Peyer's patch (tissue), 4 donors: ENCODE results near the gene HDGFL1. TPM values are rescaled to one million over a fixed set of nuclear protein-coding genes. Genes with fewer than 3 reads are reported as not detected.

Source experiments
- DNase-seq, 3 donors: peaks; one replicate each; pipeline ENCODE4 v3.0.0-alpha.2; 2017 to 2019
- H3K27ac ChIP-seq, 4 donors: fragments of 200-600 bp; sonication (generic); one replicate each; pipeline ENCODE4 v1.5.1; 2016 to 2019
- H3K27me3 ChIP-seq, 2 donors: fragments of 200-600 bp; sonication (generic); one replicate each; pipeline ENCODE4 v1.5.1; 2019
- H3K36me3 ChIP-seq, 3 donors: fragments of 200-600 bp; sonication (generic); one replicate each; pipeline ENCODE4 v1.5.1; 2016 to 2019
- H3K4me1 ChIP-seq, 4 donors: fragments of 200-600 bp; sonication (generic); one replicate each; pipeline ENCODE4 v1.5.1; 2016 to 2019
- H3K4me3 ChIP-seq, 4 donors: fragments of 200-600 bp; sonication (generic); 1 replicate in 3 of 4; 2 replicates in 1 of 4; pipeline ENCODE4 v1.5.1; 2016 to 2019; ENCODE audit warnings: mild to moderate bottlenecking in 1 of 4
- H3K9me3 ChIP-seq, 4 donors: fragments of 200-600 bp; sonication (generic); one replicate each; pipeline ENCODE4 v1.5.1; 2016 to 2019; ENCODE audit warnings: mild to moderate bottlenecking in 1 of 4
- POLR2A ChIP-seq, 2 donors: fragments of 450-650 bp; IDR thresholded peaks; one replicate each; pipeline ENCODE4 v1.5.1; 2017; ENCODE audit warnings: antibody characterized with exemption in 2 of 2, mild to moderate bottlenecking in 2 of 2, moderate library complexity in 2 of 2
- total RNA-seq, 4 donors: library from RNA; depleted of rRNA; stranded (reverse); fragments of >200 nt; gene quantifications; one replicate each; pipeline ENCODE4 v1.1.0, GENCODE V29; 2016
- TF ChIP-seq, protein P1 (sequence below), 6 experiments: fragments of 450-650 bp in 4 of 6; fragments of 200-600 bp in 2 of 6; sonication (generic) in 1 of 6; IDR thresholded peaks; one replicate each; pipeline ENCODE4 v1.5.1; 2017 to 2019; ENCODE audit warnings: antibody characterized with exemption in 6 of 6, mild to moderate bottlenecking in 3 of 6, moderate library complexity in 1 of 6

HDGFL1 gene
- total RNA-seq, 4 donors from 2014 or later, result not detected

DNA sequence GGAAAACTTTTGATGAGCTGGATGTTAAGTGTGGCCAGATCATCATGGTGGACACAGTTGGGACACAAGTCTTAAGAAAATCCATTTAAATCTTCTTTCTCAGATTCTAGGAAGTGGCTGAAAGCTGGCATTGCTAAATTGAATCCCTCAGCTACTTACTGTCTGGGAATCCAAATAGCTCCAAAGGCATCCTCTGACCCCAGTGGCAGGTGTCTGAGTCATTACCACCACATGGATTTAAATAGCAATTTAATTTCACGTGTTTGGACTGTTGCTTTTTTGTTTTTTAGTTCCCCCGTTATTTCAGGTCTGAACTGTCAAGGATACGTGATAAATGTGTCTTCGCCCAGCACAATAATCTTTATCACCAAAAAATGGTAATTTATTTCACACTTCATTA is 33.2 kb upstream of the HDGFL1 start:
- no peak for TF ChIP-seq POLR2A (IDR thresholded peaks at IDR 0.05)
- TF ChIP-seq, protein P1, sequence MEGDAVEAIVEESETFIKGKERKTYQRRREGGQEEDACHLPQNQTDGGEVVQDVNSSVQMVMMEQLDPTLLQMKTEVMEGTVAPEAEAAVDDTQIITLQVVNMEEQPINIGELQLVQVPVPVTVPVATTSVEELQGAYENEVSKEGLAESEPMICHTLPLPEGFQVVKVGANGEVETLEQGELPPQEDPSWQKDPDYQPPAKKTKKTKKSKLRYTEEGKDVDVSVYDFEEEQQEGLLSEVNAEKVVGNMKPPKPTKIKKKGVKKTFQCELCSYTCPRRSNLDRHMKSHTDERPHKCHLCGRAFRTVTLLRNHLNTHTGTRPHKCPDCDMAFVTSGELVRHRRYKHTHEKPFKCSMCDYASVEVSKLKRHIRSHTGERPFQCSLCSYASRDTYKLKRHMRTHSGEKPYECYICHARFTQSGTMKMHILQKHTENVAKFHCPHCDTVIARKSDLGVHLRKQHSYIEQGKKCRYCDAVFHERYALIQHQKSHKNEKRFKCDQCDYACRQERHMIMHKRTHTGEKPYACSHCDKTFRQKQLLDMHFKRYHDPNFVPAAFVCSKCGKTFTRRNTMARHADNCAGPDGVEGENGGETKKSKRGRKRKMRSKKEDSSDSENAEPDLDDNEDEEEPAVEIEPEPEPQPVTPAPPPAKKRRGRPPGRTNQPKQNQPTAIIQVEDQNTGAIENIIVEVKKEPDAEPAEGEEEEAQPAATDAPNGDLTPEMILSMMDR (IDR thresholded peaks at IDR 0.05), result no peak
- no peak for DNase-seq
- H3K9me3 ChIP-seq, result no peaks in the 10 kb centered on the region
- H3K27ac ChIP-seq, result no peak overlapping the region
- no peaks in the 10 kb centered on the region for H3K4me1 ChIP-seq
- no peaks in the 10 kb centered on the region for H3K27me3 ChIP-seq
- H3K4me3 ChIP-seq, result no peak overlapping the region
- H3K36me3 ChIP-seq, result no peaks in the 10 kb centered on the region

DNA sequence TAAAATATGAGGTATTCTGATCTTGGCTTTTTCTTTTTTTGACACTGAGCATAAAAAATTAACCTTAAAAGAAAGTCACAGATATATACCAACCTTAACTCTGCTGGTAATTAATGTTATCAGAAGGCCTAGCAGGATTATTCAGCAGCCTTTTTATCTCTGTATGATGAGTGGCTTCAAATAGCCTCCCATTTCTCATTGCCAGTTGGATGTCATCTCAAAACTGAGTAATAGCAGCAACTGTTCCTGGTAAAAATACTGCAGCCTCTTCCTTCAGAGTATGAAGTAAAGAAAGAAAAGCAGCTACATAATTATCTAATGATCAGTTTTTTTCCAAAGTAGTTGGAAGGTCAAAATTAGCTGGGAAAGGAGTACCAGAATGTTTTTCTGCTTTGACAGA is 24.9 kb upstream of the HDGFL1 start:
- DNase-seq, result no peak

DNA sequence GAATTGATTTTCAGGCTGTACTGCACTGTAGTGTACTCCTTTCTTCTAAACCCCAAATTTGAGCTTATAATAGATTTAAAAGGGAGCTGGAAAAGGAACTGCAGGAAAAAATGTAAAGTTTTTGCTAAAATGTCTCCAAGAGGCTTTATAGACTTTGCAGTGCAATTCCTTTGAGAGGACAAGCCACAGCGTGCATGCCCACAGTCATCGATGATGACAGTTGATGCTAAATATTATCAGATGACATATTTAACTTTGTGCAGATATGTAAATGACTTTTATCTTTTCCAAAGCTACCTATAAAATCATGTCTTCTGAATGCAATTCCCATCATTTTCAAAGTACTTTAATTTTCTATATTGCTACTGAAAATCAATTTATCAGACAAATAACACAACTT is 24.3 kb upstream of the HDGFL1 start:
- H3K4me3 ChIP-seq, result no peak overlapping the region
- H3K27me3 ChIP-seq, result no peaks in the 10 kb centered on the region
- H3K27ac ChIP-seq, result no peak overlapping the region
- no peaks in the 10 kb centered on the region for H3K36me3 ChIP-seq
- H3K4me1 ChIP-seq, result no peaks in the 10 kb centered on the region
- TF ChIP-seq POLR2A (IDR thresholded peaks at IDR 0.05), result no peak
- TF ChIP-seq, protein P1 (IDR thresholded peaks at IDR 0.05), result no peak
- DNase-seq, result no peak
- no peaks in the 10 kb centered on the region for H3K9me3 ChIP-seq

More for the DNA sequence above, 24.9 kb upstream of the HDGFL1 start:
- no peaks in the 10 kb centered on the region for H3K9me3 ChIP-seq
- no peaks in the 10 kb centered on the region for H3K36me3 ChIP-seq
- H3K4me3 ChIP-seq, result no peak overlapping the region
- H3K27me3 ChIP-seq, result no peaks in the 10 kb centered on the region
- no peak overlapping the region for H3K27ac ChIP-seq
- no peaks in the 10 kb centered on the region for H3K4me1 ChIP-seq
- TF ChIP-seq POLR2A (IDR thresholded peaks at IDR 0.05), result no peak
- TF ChIP-seq, protein P1 (IDR thresholded peaks at IDR 0.05), result no peak

DNA sequence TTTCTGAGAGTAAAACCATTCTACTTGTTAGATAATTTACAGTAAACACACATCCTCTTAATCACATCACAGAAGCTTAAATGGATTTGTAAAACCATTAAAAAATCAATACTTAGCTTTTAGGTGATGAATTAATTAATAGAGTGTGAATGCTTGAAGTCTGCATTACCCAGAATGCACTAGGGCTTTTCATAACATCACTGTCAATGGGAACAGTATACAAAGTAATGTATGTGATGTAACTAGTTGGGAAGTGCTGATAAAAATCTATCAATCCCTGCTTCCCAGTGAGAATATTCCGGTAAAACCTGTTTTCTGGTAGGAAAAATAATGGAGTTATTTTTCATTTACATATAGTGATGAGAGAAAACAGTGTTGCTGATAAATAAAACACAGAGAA is 23.1 kb upstream of the HDGFL1 start:
- no peaks in the 10 kb centered on the region for H3K36me3 ChIP-seq
- TF ChIP-seq, protein P1 (IDR thresholded peaks at IDR 0.05), result no peak
- TF ChIP-seq POLR2A (IDR thresholded peaks at IDR 0.05), result no peak

DNA sequence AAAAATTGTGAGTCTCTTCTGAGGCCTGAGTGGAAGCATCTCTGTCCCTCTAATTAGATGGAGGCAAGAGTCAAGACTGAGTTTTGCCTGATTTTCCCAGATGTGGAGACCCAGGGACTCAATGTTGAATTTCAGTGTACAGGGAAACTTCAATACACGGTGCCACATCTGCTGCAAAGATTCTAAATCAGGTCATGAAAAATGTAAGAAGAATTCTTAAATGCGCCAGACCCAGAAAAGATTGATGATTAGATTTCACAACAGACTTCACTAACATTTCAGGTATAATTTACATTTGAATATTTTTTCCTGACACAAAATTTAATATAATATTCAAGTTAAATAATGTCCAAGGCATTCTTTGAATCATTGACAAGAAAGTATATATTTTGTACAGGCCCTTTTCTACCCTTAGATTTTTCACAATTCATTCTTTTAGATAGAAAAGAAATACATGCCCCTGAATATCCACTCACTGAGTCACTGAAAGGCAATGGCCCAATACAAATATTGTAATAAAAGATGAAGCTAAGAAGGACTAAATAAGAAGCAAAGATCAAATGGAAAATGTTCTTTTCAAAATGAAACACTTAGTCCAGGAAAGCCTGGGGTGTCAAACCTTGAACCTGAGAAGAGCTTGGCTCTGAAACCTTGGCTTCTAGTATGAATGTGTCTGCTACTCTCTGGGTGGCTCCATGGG is 18.2 kb upstream of the HDGFL1 start:
- no peak overlapping the region for H3K27ac ChIP-seq
- TF ChIP-seq POLR2A (IDR thresholded peaks at IDR 0.05), result no peak
- TF ChIP-seq, protein P1 (IDR thresholded peaks at IDR 0.05), result no peak
- no peak for DNase-seq
- no peaks in the 10 kb centered on the region for H3K9me3 ChIP-seq
- no peaks in the 10 kb centered on the region for H3K36me3 ChIP-seq
- H3K27me3 ChIP-seq, result no peaks in the 10 kb centered on the region
- no peak overlapping the region for H3K4me3 ChIP-seq
- no peaks in the 10 kb centered on the region for H3K4me1 ChIP-seq

More for the DNA sequence above, 23.1 kb upstream of the HDGFL1 start:
- no peak for DNase-seq
- H3K9me3 ChIP-seq, result no peaks in the 10 kb centered on the region
- H3K4me1 ChIP-seq, result no peaks in the 10 kb centered on the region
- H3K27ac ChIP-seq, result no peak overlapping the region
- no peaks in the 10 kb centered on the region for H3K27me3 ChIP-seq
- no peak overlapping the region for H3K4me3 ChIP-seq
